Right lobe of liver (tissue), 6 donors: ENCODE data around the gene PRR35. TPM values are rescaled to one million over a fixed set of nuclear protein-coding genes. Genes with fewer than 3 reads are reported as not detected.

Source experiments
- ATAC-seq, 4 donors: fragments of 200-7000 bp; cut with Tn5 transposase; one replicate each; pipeline ENCODE4 v1.9.1; 2020; ENCODE audit warnings: mild to moderate bottlenecking in 4 of 4, moderate library complexity in 4 of 4
- DNase-seq, 3 donors: peaks; one replicate each; pipeline ENCODE4 v3.0.0-alpha.2; 2020
- H3K27ac ChIP-seq, 3 donors: fragments of 200-600 bp; one replicate each; pipeline ENCODE4 v1.8.0; 2022
- H3K27me3 ChIP-seq, 2 donors: fragments of 200-600 bp; one replicate each; pipeline ENCODE4 v1.8.0; 2022
- H3K36me3 ChIP-seq, 4 donors: fragments of 200-600 bp; sonication (generic) in 1 of 4; one replicate each; pipeline versions ENCODE4 v1.5.1 to v1.8.0; 2017 to 2022; ENCODE audit warnings: control low read depth in 1 of 4
- H3K4me1 ChIP-seq, 4 donors: fragments of 200-600 bp; sonication (generic) in 1 of 4; one replicate each; pipeline versions ENCODE4 v1.5.1 to v1.8.0; 2017 to 2022; ENCODE audit warnings: control low read depth in 1 of 4
- H3K4me3 ChIP-seq, 3 donors: fragments of 200-600 bp; one replicate each; pipeline ENCODE4 v1.8.0; 2022
- H3K9me3 ChIP-seq, 4 donors: fragments of 200-600 bp; sonication (generic) in 1 of 4; one replicate each; pipeline versions ENCODE4 v1.5.1 to v1.8.0; 2017 to 2022; ENCODE audit warnings: control low read depth in 1 of 4
- POLR2A ChIP-seq: fragments of 450-650 bp; IDR thresholded peaks from one replicate; pipeline ENCODE4 v1.6.1; 2017; ENCODE audit warnings: antibody characterized with exemption, mild to moderate bottlenecking
- WGBS: methylation state at CpG from one replicate; pipeline ENCODE4 v1.1.6; 2018; ENCODE audit warnings: low coverage, low lambda C conversion rate; ENCODE audit not compliant: insufficient coverage; ENCODE audit errors: missing lambda C conversion rate; 5-methylcytosine and 5-hydroxymethylcytosine counted together
- intact Hi-C, 2 donors: fragments of 100-400 bp; cut with DNase I; formaldehyde crosslinking; loops; one replicate each; pipeline versions ENCODE4 v1.11.2 to v1.14.1; 2022
- total RNA-seq, 6 experiments: library from RNA; depleted of rRNA in 2 of 6; stranded (reverse); fragments of >200 nt in 2 of 6; fragmentation: NEBNext Ultra II Directional in 3 of 6; extraction: Animal tissue kit (Norgen Biotek cat#: 25700) in 3 of 6; gene quantifications; one replicate each; pipeline versions ENCODE4 v1.1.0 to v1.2.4, GENCODE V29; 2016 to 2023
- TF ChIP-seq, protein P1 (sequence below), 4 donors: fragments of 200-600 bp in 3 of 4; fragments of 450-650 bp in 1 of 4; IDR thresholded peaks; one replicate each; pipeline versions ENCODE4 v1.5.1 to v1.8.0; 2016 to 2022; ENCODE audit warnings: antibody characterized with exemption in 4 of 4, mild to moderate bottlenecking in 2 of 4
- donor health status: DM: no; HTN: yes; CAD: no.
- donor health status: DM: no; HTN: no; CAD: no.
- donor health status: DM: no; HTN: no; CAD: no.
- donor health status: DM: no; HTN: yes; CAD: no.
- donor health status: DM: no; HTN: yes; CAD: no.

PRR35 gene
- total RNA-seq, 6 experiments from 2014 or later = not detected

DNA sequence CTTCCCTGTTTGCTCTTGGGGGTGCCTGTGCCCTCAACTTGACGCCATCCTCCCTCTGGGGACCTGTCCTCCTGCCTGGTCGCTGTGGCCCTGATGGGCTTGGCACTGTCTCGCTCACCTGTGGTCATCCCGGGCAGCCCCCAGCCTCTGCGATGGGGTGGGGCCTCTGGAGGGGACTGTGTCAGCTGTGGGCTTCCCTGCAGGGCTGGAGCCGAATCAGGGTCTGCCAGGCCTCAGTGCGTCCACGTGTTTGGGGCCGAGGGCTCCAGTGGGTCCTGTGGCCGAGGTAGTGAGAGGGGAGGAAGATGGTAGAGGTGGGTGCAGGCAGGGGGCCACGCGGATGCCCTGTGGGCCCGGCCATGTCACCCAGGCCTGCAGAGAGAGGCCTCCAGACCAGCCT lies 17.6 kb downstream of the PRR35 start:
- ATAC-seq (no peak), DNase-seq (no peak)
- Histone ChIP-seq H3K36me3 (no peaks in the 10 kb centered on the region), H3K27me3 (no peaks in the 10 kb centered on the region), H3K4me1 (peaks cover 0 to 2% (median 0%) of the 10 kb centered on the region in 4 donors), H3K9me3 (no peaks in the 10 kb centered on the region), H3K4me3 (no peak overlapping the region), H3K27ac (no peak overlapping the region)
- 73% methylated on average over 3 of the region's 13 CpGs for WGBS
- no peak for TF ChIP-seq POLR2A
- TF ChIP-seq, protein P1, sequence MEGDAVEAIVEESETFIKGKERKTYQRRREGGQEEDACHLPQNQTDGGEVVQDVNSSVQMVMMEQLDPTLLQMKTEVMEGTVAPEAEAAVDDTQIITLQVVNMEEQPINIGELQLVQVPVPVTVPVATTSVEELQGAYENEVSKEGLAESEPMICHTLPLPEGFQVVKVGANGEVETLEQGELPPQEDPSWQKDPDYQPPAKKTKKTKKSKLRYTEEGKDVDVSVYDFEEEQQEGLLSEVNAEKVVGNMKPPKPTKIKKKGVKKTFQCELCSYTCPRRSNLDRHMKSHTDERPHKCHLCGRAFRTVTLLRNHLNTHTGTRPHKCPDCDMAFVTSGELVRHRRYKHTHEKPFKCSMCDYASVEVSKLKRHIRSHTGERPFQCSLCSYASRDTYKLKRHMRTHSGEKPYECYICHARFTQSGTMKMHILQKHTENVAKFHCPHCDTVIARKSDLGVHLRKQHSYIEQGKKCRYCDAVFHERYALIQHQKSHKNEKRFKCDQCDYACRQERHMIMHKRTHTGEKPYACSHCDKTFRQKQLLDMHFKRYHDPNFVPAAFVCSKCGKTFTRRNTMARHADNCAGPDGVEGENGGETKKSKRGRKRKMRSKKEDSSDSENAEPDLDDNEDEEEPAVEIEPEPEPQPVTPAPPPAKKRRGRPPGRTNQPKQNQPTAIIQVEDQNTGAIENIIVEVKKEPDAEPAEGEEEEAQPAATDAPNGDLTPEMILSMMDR (IDR thresholded peaks at IDR 0.05) = no peak
- intact Hi-C loops = no loop called here

DNA sequence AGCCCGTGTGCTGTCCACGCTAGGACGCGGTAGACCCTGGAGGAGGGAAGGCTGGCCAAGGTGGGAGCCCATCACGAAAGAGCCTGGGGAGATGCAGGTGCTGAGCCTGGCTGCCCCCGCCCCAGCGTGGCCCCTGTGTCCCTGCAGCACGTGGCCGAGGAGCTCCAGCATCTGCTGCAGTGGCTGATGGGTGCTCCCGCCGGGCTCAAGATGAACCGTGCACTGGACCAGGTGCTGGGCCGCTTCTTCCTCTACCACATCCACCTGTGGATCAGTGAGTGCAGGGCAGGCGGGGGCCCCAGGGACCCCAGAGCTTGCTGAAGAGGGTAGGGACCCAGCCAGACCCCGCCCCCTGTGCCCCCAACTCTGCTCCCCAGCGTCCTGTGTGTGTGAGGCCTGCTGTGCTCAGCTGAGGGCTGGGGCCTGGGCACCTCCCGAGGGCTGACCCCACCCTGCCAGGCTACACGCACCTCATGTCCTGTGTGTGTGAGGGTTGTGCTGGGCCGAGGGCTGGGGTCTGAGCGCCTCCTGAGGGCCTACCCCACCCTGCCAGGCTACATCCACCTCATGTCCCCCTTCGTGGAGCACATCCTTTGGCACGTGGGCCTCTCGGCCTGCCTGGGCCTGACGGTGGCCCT lies 18.2 kb downstream of the PRR35 start:
- WGBS = 83% methylated on average over 8 of the region's 24 CpGs
- intact Hi-C loops = no loop called here
- Histone ChIP-seq H3K36me3 (no peaks in the 10 kb centered on the region), H3K27me3 (no peaks in the 10 kb centered on the region), H3K4me1 (peaks cover 0 to 7% (median 0%) of the 10 kb centered on the region in 4 donors), H3K4me3 (no peak overlapping the region), H3K9me3 (no peaks in the 10 kb centered on the region), H3K27ac (no peak overlapping the region)
- no peak for DNase-seq
- TF ChIP-seq, protein P1 (IDR thresholded peaks at IDR 0.05) = no peak
- TF ChIP-seq POLR2A = no peak
- no peak for ATAC-seq

DNA sequence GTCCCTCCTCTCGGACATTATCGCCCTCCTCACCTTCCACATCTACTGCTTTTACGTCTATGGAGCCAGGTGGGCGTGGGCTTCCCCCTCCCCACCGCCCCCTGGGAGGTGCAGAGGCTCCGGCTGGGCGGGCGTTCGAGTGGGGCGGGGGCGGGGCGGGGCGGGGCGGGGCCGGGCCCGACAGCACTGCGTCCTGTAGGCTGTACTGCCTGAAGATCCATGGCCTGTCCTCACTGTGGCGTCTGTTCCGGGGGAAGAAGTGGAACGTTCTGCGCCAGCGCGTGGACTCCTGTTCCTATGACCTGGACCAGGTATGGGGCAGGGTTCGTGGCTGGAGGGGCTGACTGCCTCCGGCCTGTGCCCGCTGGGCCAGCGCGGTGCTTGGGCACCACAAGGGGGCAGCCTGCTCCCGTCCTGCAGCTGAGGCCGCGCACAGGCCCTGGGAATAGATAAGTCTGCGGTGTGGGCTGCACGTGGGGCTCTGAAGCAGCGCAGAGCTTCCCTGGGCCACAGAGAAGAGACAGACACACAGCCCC lies 18.7 kb downstream of the PRR35 start:
- TF ChIP-seq, protein P1 (IDR thresholded peaks at IDR 0.05) = peak; percentile 85 to 96 (median 94)
- no peak for TF ChIP-seq POLR2A
- H3K36me3 ChIP-seq = no peaks in the 10 kb centered on the region
- ATAC-seq (peak; percentile 82 to 84 (median 83)), DNase-seq (peak; percentile 80 to 83 (median 82))
- no peak overlapping the region for H3K27ac ChIP-seq
- no peaks in the 10 kb centered on the region for H3K27me3 ChIP-seq
- H3K9me3 ChIP-seq = no peaks in the 10 kb centered on the region
- 12% methylated on average over 12 of the region's 34 CpGs for WGBS
- H3K4me3 ChIP-seq = no peak overlapping the region
- H3K4me1 ChIP-seq = peaks cover 0 to 12% (median 0%) of the 10 kb centered on the region in 4 donors
- intact Hi-C loops = no loop called here

DNA sequence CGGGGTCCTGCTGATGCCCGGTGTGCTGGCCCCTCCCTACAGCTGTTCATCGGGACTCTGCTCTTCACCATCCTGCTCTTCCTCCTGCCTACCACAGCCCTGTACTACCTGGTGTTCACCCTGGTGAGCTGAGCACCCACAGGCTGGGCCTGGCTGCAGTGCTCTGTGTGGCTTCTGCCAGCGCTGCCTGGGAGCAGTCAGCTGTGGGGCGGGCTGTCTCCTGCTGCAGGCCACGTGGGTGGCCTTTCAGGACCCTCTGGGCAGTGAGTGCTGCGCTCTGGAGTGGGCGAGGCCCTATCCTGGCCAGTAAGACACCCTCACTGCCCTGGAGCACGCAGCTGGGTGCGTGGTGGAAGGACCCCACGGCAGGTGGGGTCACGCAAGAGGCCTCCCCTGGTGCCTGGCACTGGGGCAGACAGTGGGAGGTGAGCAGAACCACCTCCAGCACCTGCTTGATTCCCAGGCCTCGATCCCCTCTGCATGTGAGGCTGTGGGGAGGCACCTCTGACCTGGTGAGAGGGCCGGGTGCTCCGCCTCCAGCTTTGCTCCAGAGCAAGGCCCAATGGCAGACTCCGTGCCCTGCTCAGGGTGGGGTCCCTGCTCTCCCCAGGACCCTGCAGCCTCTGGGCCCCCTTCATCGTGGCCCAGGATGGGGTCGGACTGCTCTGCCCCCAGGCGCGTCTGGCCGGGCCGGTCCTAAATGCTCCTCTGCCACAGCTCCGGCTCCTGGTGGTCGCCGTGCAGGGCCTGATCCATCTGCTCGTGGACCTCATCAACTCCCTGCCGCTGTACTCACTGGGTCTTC lies 20.1 kb downstream of the PRR35 start:
- ATAC-seq (no peak), DNase-seq (no peak)
- H3K27ac ChIP-seq = no peak overlapping the region
- H3K27me3 ChIP-seq = no peaks in the 10 kb centered on the region
- TF ChIP-seq, protein P1 (IDR thresholded peaks at IDR 0.05) = no peak
- no peak for TF ChIP-seq POLR2A
- intact Hi-C loops = loop anchor here in 1 of 2 donors (10.0 kb wide), 1 partner anchor 54 kb away; the partner anchor contains the start of genes METTL26 and WFIKKN1
- H3K4me1 ChIP-seq = peaks cover 0 to 17% (median under 1%) of the 10 kb centered on the region in 4 donors
- no CpG with 5 or more reads among the region's 27 CpGs for WGBS
- no peak overlapping the region for H3K4me3 ChIP-seq
- no peaks in the 10 kb centered on the region for H3K9me3 ChIP-seq
- H3K36me3 ChIP-seq = no peaks in the 10 kb centered on the region
